Stimulated activated CD4-positive, alpha-beta T cell treated with anti-CD3 and anti-CD28 coated beads, Interleukin-4, amount 100 ng/mL, for 48 hours (primary cell): ENCODE results near the gene ROR1.
"Not testable (repeated sequence)": the region's sequence is repeated elsewhere in the genome, so short reads cannot be mapped to it uniquely, and the experiment has no call there.

Source experiments
- DNase-seq, 2 donors: peaks; one replicate each; pipeline ENCODE4 v3.0.0-alpha.2; 2020; ENCODE audit warnings: low read depth in 2 of 2

ROR1 gene

DNA sequence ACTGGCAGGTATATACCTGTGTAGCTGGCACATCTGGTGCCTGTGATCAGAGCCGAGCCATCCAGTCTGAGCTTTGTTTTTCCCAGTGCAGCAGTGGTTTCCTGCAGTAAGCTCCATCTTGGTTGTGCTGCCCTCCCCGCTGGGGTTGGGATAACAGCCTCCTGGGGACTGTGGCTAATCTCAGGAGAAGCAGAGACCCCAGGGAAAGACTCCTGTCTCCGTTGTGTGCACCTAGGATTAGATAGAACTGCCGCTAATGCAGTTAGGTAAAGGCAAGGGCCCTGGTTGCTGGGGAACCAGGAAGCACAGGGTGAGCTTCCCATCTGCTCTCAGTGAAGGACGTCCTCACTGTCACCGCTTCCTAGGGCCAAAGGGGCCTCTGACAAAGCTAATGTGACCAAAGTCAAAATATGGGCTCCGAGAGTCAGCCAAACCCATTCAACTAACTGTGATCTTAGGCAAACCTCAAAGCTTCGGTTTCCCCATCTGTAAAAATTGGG is 20.0 kb downstream of the ROR1 start:
- no peak for DNase-seq

GRCh38 chr1:63794354-63794753 is 20.5 kb downstream of the ROR1 start:
- no peak for DNase-seq

DNA sequence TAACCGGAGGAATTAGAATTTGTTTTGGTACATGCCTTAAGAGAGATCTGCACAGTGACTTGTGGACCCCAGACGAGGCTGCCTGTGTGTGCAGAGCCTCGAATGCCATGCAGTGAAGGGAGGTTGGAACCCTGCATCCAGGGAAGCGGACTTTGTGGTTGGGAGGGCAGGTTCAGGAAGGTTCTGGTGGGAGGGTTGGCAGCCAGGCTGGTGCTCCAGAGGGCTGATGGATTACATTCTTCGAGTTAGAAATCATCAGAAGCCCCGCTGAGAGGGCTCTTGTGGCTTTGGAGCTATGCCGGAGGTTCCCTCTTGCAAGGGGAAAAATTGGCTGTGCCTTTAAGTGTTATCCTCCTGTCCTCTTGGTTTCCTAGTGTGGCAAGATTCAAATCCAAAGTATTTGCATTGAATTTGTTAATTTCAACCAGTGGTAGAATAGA is 21.1 kb downstream of the ROR1 start:
- no peak for DNase-seq

- no peak for DNase-seq
Observed at GRCh38 chr1:63795455-63795854, 21.6 kb downstream of the ROR1 start.

- DNase-seq, result no peak
Observed at GRCh38 chr1:63797056-63797726, 23.4 kb downstream of the ROR1 start.

- no peak for DNase-seq
Observed at GRCh38 chr1:63798284-63798683, 24.5 kb downstream of the ROR1 start.

DNA sequence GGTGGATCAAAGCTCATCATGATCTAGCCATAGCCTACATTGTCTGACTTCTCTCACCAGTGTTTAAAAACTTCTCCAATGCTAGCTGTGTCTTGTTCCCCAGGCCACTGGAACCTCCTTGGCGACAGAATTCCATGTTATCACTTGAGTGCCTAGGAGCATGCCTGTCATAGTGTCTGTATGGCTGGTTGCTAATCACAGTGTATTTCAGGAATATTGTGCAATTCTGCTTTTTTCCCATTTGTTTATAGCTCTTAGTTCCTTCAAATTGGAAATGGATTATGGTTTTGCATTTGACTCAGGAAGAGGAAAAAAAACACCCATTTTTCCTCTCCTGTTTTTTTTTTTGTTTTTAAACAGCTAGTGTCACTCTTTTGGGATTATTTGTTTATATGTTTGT is 25.5 kb downstream of the ROR1 start:
- DNase-seq, result no peak

DNA sequence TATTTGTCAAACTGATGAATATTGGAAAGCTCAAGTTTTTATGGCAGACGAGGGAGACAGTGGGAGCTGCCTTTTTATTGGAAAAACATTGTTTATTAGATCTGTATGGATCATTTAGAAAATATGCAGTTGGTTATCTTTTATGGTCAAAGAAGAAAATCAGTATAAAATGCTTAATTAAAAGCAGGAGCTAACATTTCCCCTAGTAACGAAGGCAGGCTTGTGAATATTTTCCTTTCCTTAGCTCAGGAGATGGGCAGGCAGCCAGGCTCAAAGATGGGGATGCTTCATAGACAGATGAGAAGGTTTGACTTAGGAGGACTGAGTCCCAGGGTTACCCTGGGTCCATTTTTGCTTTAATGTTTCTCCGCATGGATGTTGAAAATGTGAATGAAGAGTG is 26.0 kb downstream of the ROR1 start:
- no peak for DNase-seq

- no peak for DNase-seq
Observed at GRCh38 chr1:63802109-63802508, 28.3 kb downstream of the ROR1 start.

DNA sequence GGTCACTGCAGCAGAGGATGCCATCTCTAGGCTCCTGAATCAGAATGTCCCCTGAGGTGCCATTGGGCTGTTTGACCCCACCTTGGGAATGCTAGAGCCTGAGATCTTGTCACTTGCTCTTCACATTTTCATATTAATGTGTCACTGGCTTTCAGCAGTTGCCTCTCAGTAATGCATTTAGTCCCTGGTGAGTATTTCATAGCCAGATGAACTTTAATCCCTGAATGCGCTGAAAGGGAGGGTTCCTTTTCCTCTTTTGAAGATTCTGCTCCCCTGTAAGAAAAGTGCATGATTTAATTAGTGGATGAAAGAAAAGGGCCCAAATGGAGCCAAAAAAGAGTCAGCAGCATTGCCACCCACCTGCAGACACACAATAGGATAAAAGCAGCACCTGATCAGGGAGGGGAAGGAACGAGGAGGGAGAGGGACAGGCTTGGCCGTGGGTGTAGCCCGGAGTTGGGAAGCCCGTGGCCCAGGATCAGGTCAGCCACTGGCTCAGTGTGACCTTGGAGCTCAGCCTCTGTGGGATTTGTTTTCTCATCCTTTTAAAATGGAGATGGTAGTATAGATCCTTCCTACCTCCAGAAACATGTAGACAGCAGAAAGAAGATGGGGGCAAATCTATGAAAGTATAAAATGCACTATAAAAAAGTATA is 31.1 kb downstream of the ROR1 start:
- DNase-seq, result no peak

- no peak for DNase-seq
Observed at GRCh38 chr1:63807046-63807445, 33.2 kb downstream of the ROR1 start.

DNA sequence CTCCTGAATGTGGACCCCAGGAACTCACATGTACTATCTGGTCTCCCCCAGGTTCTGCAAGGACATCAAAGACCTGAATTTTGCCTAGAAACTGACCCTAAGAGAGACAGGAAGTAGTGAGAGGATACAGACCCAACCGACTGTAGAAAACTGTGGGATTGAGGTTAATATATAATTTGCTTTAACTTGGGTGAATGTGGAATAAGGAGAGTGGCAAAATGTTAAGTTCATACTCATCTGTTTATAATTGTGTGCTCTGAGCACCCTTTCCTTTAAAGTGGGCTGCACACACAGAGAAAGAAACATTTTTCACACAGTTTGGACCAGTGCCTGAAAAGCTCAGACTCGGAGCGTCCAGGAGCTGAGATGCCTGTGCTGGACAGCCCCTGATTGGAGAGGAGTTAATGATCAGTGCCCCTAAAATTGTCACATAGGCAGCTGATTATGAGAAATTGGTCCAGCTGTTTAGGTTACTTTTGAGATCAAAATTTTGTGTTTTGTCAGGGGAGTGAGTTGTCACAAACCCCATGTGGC is 37.2 kb downstream of the ROR1 start:
- DNase-seq, result no peak

DNA sequence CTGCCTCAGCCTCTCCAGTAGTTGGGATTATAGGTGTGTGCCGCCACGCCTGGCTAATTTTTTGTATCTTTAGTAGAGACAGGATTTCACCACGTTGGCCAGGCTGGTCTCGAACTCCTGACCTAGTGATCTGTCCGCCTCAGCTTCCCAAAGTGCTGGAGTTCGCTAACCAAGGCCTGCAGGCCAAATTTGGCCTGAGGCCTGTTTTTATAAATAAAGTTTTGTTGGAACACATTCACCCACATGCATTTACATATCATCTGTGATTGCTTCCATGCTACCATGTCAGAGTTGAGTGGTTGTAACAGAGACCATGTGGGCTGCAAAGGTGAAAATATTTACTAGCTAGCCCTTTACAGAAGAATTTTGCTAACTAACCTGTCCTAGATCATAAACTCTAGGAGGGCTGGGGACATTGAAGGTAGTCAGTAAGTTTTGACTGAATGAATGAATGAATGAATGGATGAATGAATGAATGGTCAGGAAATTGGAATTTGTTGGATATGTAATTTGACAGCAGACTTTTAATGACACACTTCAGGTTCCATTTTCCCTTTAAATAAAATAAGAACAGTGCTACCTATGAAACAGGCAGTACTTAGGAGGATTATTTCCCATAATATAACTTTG is 38.4 kb downstream of the ROR1 start:
- no peak for DNase-seq

DNA sequence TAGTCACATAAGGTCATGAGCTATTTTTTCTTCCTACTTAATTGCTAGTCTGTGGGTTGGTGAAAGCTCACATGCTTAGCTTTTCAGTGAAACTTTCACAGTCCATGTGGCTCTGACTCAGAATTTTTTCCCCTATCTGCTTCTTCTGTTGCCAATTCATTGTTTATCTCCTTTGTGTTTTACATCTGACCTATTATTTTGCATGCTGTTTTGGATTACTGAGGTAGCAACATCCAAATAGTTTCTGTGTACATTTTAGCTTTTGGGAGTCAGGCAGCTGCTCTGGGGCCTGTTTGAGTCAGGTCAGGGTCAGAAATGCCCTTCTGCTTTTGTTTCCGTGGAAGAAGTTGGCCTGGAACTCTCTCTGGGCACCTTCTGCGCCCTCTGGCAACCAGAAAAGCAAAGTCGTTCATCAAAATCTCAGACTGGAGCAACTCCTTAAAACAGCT is 40.0 kb downstream of the ROR1 start:
- no peak for DNase-seq

GRCh38 chr1:63816217-63816815 is 42.5 kb downstream of the ROR1 start:
- not testable (repeated sequence) for DNase-seq

GRCh38 chr1:63817152-63817667 is 43.4 kb downstream of the ROR1 start:
- DNase-seq, result no peak

- DNase-seq, result no peak
Observed at GRCh38 chr1:63817700-63818099, 43.9 kb downstream of the ROR1 start.

DNA sequence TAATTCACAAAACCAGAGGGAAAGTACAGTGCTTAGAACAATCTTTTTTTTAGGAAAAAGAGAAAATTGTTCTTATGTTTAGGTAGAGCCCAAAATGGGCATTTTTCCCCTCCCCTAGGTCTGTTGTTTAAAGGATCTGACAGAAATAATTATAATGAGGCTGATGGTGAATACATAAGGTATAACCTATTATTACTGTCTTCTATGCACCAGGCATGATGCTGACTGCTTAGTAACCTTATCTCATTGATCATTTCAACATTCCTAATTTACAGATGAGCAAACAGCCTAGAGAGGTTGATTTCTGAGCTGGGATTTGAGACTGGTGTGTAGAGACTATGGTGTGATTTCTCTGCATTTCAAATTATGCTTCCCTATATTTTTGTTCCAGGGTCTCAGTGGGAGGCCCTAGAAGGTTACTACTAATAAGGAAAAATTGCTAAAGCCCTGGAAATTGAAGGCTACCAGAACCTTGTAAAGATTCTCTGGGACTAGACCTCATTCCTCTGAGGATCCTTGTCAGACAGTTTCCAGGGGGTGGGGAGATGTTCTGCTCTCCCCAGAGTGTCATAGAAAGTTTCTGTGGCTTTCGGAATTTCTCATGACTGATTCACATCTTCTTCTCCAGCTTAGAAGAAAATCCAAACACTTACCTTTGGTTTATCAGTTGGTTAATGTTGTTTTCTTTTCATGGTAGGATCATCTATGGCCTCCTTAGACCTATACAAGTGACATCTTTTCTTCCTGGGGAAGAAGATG is 44.9 kb downstream of the ROR1 start:
- no peak for DNase-seq

- DNase-seq, result no peak
Observed at GRCh38 chr1:63819795-63820194, 46.0 kb downstream of the ROR1 start.

DNA sequence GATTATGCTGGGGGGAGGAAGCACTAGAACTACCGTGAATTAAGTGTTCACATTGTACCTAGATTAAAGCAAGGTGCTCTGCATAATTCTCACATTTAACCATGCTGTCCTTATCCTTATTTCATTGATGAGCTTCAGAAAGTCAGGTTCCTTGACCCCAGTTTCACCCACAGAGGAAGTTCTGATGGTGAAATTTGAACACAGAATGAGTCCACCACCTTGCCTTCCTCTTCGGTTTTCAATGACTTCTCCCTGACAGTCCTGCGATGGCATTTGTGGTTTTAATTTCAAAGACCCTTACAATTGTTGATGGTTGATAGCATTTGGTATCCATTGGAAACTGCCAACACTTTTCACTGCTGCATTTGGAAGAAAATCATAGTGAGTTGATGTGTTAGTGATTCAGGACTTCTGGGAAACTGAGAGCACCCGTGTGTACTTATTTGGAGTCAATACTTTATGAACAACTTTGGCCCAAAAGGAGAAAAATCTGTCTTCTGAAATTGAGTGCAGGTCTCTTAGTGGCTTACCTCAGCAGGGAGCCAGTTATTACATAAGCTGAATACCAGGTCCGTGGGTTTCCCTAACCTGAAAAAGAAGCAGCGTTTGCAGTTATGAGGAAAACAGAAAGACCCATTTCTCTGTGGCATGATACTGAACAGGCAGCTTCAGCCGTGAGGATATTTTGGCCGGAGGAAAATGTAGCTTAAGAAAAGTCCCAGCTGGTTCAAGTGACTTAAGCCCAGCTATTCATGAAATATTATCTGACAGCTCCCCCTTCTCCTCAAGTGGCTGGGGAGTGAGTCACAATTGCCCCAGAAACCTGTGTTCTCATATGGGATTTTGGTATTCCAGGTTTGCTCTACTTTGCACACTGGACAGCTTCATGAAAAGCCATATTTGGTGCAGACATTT is 47.5 kb downstream of the ROR1 start:
- no peak for DNase-seq
